Measurements from ENCODE around the gene PLCL2.
"Not testable (repeated sequence)": the region's sequence is repeated elsewhere in the genome, so short reads cannot be mapped to it uniquely, and the experiment has no call there.

Gene PLCL2

GRCh38 chr3:16917256-16917935 is 32.6 kb downstream of the PLCL2 start:
- DNase-seq (ENCODE audit: low spot score), result no peak

- DNase-seq (ENCODE audit: low spot score), result no peak
These were observed 33.4 kb downstream of the PLCL2 start for GRCh38 chr3:16917980-16918682.

- DNase-seq (ENCODE audit: low spot score), result no peak
These were observed 33.9 kb downstream of the PLCL2 start for GRCh38 chr3:16918683-16919025.

GRCh38 chr3:16923112-16923511 is 38.4 kb downstream of the PLCL2 start:
- DNase-seq (ENCODE audit: low spot score), result no peak

- DNase-seq (ENCODE audit: low spot score), result no peak
These were observed 42.7 kb downstream of the PLCL2 start for GRCh38 chr3:16927485-16927884.

- DNase-seq (ENCODE audit: low spot score), result peak; percentile 71
These were observed 43.8 kb downstream of the PLCL2 start for GRCh38 chr3:16928386-16929132.

- DNase-seq (ENCODE audit: low spot score), result no peak
These were observed 44.6 kb downstream of the PLCL2 start for GRCh38 chr3:16929311-16929710.

- DNase-seq (ENCODE audit: low spot score), result no peak
These were observed 48.1 kb downstream of the PLCL2 start for GRCh38 chr3:16932877-16933276.

- no peak for DNase-seq (ENCODE audit: low spot score)
These were observed 51.0 kb downstream of the PLCL2 start for GRCh38 chr3:16935781-16936180.

GRCh38 chr3:16936233-16936632 is 51.5 kb downstream of the PLCL2 start:
- no peak for DNase-seq (ENCODE audit: low spot score)

GRCh38 chr3:16936676-16937230 is 52.0 kb downstream of the PLCL2 start:
- no peak for DNase-seq (ENCODE audit: low spot score)

- peak; percentile 78 for DNase-seq (ENCODE audit: low spot score)
These were observed 52.6 kb downstream of the PLCL2 start for GRCh38 chr3:16937326-16937845.

GRCh38 chr3:16940769-16941700 is 56.3 kb downstream of the PLCL2 start:
- DNase-seq (ENCODE audit: low spot score), result no peak

- no peak for DNase-seq (ENCODE audit: low spot score)
These were observed 58.2 kb downstream of the PLCL2 start for GRCh38 chr3:16942955-16943354.

- DNase-seq (ENCODE audit: low spot score), result no peak
These were observed 59.1 kb downstream of the PLCL2 start for GRCh38 chr3:16943857-16944256.

- DNase-seq (ENCODE audit: low spot score), result no peak
These were observed 59.6 kb downstream of the PLCL2 start for GRCh38 chr3:16944356-16944755.

- no peak for DNase-seq (ENCODE audit: low spot score)
These were observed 60.6 kb downstream of the PLCL2 start for GRCh38 chr3:16945330-16945729.

- DNase-seq (ENCODE audit: low spot score), result no peak
These were observed 65.5 kb downstream of the PLCL2 start for GRCh38 chr3:16950282-16950681.

- DNase-seq (ENCODE audit: low spot score), result no peak
These were observed 66.1 kb downstream of the PLCL2 start for GRCh38 chr3:16950845-16951244.

GRCh38 chr3:16957852-16958251 is 73.1 kb downstream of the PLCL2 start:
- DNase-seq (ENCODE audit: low spot score), result not testable (repeated sequence)

GRCh38 chr3:16960125-16960524 is 75.4 kb downstream of the PLCL2 start:
- no peak for DNase-seq (ENCODE audit: low spot score)
